GM20000 (cell line): ENCODE data around the gene DUOX1.
"Not testable (repeated sequence)": the region's sequence is repeated elsewhere in the genome, so short reads cannot be mapped to it uniquely, and the experiment has no call there.

Source experiments
- DNase-seq: peaks from one replicate; pipeline ENCODE4 v3.0.0; 2012; ENCODE audit warnings: low spot score
- TF ChIP-seq, protein P1 (sequence below): IDR thresholded peaks from 2 replicates; pipeline ENCODE4 v1.5.1; 2012; ENCODE audit warnings: mild to moderate bottlenecking, control low read depth; ENCODE audit errors: extremely low read depth, missing control alignments

The DUOX1 gene

DNA sequence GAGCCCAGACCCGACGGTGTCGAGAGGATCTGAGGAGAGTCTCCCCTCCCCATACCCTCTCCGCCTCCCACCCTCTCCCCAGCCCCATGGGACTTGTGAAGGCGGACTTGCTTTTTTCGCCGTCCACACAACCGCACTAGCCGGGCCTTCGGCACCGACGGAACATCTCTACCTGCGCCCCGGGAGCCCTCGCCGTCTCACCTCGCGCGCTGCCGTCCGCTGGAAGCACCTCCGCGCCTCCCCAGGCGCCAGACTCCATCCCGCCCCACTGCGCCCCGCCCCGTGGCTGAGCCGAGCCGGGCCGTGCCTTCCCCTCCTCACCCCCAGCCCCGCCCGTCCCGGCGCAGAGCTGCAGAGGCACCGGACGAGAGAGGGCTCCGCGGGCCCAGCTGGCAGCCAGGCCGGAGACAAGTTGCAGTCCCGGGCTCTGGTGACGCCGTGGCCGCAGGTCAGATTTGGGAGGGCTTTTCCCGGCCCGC, at the start of gene DUOX1, which contains the start of gene DUOXA1:
Gene DUOX1 (plus strand): TSS at position 344 of the 479 bp plus-strand sequence. CDS start 1,973 bp downstream, outside the sequence.
Gene DUOXA1 (minus strand): TSS at position 229 of the 479 bp plus-strand sequence. CDS start 6,865 bp downstream, outside the sequence.
- no peak for DNase-seq
- TF ChIP-seq, protein P1, sequence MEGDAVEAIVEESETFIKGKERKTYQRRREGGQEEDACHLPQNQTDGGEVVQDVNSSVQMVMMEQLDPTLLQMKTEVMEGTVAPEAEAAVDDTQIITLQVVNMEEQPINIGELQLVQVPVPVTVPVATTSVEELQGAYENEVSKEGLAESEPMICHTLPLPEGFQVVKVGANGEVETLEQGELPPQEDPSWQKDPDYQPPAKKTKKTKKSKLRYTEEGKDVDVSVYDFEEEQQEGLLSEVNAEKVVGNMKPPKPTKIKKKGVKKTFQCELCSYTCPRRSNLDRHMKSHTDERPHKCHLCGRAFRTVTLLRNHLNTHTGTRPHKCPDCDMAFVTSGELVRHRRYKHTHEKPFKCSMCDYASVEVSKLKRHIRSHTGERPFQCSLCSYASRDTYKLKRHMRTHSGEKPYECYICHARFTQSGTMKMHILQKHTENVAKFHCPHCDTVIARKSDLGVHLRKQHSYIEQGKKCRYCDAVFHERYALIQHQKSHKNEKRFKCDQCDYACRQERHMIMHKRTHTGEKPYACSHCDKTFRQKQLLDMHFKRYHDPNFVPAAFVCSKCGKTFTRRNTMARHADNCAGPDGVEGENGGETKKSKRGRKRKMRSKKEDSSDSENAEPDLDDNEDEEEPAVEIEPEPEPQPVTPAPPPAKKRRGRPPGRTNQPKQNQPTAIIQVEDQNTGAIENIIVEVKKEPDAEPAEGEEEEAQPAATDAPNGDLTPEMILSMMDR, result no peak

DNA sequence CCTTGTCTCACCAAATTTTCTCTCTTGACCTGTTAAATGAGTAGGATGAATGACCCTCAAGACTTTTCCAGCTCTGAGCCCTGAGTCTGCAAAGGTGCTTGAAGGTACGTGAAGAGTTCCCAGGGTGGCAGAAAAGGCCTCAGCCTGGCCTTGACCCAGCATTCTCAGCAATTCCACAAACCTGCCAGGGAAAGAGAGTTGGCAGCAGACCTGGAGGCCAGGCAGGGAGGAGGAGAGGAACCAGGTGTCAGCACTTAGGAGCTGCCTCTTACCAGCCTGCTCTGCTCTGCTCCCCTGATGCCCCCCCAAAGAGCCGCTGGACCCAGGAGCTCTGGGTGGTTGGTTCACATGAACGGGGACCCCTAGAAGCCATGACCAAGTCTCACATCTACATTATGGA, 49.2 kb upstream of the DUOX1 start:
- not testable (repeated sequence) for DNase-seq

DNA sequence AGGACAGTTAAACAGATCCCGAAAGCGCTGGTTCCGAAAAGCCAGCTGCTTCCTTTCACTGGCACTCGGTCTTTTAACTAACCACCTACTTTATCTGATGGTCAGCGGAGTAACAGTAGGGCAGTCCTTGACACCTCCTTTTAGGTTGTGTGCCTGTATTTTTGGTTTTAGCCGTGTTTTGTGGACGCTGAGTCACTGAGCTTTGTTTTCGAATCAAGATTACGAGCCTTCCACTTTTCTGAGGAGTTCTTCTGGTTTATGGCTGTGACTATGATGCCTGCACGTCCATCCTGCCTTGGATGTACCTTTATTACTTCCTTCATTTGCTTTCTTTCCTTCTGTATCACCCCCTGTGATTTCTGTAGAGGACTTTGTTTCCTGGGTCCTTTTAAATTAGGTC, 47.4 kb upstream of the DUOX1 start:
- not testable (repeated sequence) for DNase-seq

DNA sequence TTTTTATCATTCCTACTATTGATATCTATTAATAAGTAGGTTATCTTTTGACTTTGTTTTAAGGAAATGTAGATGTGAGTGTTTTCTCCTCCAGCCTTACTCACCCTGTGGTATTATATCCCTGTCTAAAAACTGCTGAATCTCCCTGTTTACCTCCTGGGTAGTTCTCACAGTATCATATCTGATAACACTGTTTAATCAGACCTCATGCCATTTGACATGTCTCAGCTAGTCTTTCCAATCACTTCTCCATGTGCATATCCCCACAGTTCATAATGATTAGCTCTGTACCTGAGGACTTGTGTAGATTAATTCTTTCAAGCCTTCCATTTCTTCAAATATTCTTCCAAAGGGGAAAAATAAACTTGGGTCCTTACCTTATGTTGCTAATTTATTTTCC, 46.6 kb upstream of the DUOX1 start:
- no peak for DNase-seq
- TF ChIP-seq, protein P1, result no peak

DNA sequence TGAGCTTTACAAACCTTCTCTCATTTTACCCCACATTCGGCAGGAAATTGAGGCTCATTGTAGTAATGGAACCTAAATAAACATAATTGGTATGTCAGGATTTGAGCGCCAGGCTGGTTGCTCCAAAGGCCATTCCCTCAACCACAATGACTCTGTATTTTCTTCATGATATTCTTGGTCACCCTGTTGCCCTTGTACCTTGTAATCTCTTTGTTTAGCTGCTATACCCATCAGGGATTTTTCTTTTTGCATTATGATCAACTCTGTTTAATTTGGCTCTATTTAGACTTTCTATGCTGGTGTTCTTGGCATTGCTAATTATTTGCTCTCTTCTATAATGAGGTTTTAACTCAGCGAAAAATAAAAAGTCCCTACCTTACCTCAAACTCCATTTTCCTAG, 45.6 kb upstream of the DUOX1 start:
- TF ChIP-seq, protein P1, result no peak
- DNase-seq, result no peak

DNA sequence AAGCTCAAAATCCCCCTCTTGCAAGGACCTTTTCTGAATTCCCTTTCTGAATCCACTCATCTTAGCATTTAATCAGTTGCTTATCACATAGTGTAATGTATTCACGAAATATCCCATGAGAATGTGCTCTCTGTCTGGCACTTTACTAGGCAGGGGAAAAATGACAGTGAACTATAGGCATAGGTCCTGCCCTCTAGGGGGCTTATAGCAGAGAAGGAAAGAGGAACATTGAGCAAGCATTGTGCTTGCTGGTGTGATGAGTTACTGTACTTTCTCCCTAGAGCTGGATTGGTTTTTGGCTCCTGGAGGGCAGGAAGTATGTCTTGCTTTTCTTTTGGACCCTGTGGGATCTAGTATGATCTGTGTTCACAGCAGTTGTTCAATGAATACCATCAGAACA, 42.3 kb upstream of the DUOX1 start:
- TF ChIP-seq, protein P1, result no peak
- DNase-seq, result no peak

DNA sequence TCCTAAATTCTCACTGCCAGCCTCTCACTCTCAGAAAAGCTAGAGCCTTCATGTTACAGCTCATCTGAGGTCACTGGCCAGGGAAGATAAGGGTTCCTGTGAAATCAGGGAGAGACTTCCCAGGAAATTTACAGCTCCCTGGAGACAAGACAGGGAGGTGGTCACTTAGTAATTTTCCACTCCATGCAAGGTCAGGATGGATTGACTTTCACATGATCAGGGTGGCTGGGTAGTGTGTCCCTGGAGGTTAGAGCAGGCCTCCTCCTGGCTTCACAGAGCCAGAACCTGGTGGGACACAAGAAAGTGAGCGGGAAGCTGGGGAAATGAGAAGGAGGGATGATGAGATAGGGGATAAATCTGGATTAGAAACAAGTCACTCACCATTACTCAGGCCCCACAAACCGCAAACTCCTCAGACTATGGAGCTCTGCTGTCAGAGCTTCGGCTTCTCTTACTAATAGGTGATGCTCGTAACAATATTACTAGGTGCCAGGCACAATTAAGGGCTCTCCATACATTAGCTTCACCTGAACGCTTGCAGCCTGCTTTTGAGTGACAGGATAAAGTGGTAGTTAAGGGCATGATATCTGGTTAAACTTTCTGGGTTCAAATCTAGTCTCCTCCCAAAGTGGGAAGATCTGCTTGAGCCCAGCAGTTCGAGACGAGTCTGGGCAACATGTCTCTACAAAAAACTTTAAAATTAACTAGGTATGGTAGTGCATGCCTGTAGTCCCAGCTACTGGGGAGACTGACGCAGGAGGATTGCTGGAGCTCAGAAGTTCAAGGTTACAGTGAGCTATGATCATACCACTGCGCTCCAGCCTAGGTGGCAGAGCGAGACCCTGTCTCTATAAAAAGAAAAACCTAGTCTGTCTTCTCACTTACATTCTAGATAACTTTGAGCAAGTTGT, 40.7 kb upstream of the DUOX1 start:
- TF ChIP-seq, protein P1, result no peak
- no peak for DNase-seq

DNA sequence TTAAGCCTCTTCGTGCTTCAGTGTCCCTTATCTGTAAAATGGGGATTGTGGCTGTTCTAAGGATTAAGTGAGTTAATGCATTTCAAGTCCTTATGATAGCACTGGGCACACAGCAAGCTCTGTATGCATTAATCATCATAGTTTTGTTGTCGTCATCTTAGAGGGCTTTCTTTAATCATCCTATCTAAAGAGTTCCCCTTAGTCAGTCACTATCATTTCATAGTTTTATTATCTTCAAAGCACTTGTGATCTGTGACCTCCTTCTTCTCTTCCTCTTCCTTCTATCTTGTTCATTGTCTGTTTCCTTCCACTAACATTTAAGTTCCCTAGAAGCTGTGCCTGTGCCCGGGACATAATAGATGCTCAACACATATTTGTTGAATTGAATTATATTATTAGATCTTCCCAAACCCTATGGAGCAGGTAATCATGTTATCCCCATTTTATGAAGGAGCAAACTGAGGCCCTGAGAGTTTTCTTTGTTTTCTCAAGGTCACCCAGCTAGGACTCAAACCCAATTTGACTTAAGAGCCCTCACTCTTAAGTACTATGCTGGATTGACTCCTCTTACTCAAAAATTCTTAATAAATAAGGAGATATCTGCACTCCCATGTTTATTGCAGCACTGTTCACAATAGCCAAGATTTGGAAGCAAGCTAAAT, 40.0 kb upstream of the DUOX1 start:
- no peak for DNase-seq
- TF ChIP-seq, protein P1, result no peak
